K562 treated with DMSO at 1 percent for 4 hours (cell line): ENCODE measurements around the gene GJB5. TPM values are rescaled to one million over a fixed set of nuclear protein-coding genes. Genes with fewer than 3 reads are reported as not detected.

Source experiments
- total RNA-seq: library from RNA; unstranded; fragments of 300-600 nt; gene quantifications from 2 replicates; pipeline ENCODE4 v1.2.3, GENCODE V29; 2022; ENCODE audit not compliant: insufficient read depth

The GJB5 gene
- not detected in 2 replicates for total RNA-seq

GRCh38 chr1:34754964-34755637 is at the start of gene GJB5:
GJB5 (plus strand) TSS chr1:34755047; CDS start chr1:34757331, 2,284 bp downstream.

GRCh38 chr1:34759503-34760357 is 4.9 kb downstream of the GJB5 start, which contains the start of gene GJB4:
GJB4 (plus strand) TSS chr1:34759740; CDS start chr1:34761255, 1,515 bp downstream.

GRCh38 chr1:34781071-34781843 is 26.4 kb downstream of the GJB5 start, which contains the start of gene GJB3:
GJB3 (plus strand) TSS chr1:34781214; CDS start chr1:34784763, 3,549 bp downstream.

GRCh38 chr1:34792868-34793727 is 38.3 kb downstream of the GJB5 start, which contains the start of gene GJA4:
GJA4 (plus strand) TSS chr1:34792999; CDS start chr1:34794214, 1,215 bp downstream.

Other genes with a start within 250 kb of the GJB5 start
- not detected in 2 replicates for gene GJB4, start 4.7 kb downstream of the GJB5 start, total RNA-seq
- gene GJB3, start 26.2 kb downstream of the GJB5 start, total RNA-seq = not detected in 2 replicates
- not detected in 2 replicates for gene GJA4, start 38.0 kb downstream of the GJB5 start, total RNA-seq
- 34.0 and 36.5 TPM in 2 replicates for gene SMIM12, start 104.7 kb downstream of the GJB5 start, total RNA-seq
- gene DLGAP3, start 174.6 kb downstream of the GJB5 start, total RNA-seq = not detected in 2 replicates
- gene TMEM35B, start 230.3 kb downstream of the GJB5 start, total RNA-seq = 17.2 and 20.1 TPM in 2 replicates